Measurements from ENCODE around the gene ZNF578.
A peak's percentile ranks its signal among the peaks of the same experiment; 100 is the strongest.
"Not testable (repeated sequence)": the region's sequence is repeated elsewhere in the genome, so short reads cannot be mapped to it uniquely, and the experiment has no call there.

ZNF578 gene

DNA sequence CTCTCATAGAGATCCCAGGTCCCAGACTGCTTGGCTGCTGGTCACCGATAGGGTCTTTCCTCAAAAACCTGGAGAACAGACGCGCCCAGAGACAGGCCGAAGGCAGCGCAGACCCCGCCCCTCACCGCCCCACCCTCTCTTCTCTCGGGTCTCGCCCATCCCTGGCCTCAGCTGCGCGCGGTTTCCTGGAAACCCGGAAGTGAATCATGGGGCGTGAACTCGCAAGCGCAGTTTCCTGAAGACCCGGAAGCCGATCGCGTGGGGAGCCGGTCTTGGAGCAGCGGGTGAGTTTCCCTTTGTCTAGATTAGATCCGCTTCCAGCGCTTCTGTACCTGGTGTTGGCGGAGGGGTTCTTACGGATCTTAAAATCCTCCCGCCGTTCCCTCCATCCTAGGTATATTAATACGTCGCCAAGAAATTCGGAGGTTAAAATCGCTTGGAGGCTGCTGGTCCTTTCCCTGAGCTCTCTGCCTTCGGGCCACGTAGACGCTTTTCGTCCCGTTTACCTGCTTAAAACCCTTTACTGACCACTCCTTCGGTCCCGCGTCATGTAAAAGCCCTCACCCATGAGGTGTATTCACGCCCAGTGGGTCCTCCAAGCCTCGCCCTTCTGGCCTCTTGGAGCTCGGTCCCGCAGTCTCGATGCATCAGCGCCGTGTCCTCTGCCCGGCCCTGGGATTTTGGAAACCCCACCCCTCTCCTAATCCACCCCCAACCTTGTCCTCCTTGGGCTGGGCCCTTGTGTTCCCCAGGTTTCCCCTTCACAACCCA is at the start of gene ZNF578:
Gene ZNF578, plus strand, starts transcription at position 230 of the 771 bp plus-strand sequence. CDS start 48,293 bp downstream, outside the sequence.
- DNase-seq: peak; percentile 57

DNA sequence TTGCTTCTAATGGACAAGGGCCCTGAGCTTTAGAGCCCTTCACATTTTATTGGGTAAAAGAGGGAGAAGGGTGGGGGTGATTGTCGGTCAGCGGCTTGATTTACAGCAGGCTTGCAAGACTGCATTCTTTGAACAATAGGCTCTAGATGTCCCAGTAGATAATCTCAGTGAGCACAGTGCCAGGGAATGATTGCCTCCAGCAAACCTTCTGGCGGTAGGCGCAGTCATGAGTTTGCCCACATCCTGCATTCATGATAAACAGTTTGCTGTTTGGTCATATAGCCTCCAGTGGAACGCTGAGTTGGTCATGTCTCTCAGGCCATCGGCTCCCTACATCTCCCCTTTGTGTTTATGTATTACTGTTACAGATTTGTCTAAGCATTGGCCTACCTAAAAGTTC is 43.1 kb upstream of the ZNF578 start:
- DNase-seq: no peak

DNA sequence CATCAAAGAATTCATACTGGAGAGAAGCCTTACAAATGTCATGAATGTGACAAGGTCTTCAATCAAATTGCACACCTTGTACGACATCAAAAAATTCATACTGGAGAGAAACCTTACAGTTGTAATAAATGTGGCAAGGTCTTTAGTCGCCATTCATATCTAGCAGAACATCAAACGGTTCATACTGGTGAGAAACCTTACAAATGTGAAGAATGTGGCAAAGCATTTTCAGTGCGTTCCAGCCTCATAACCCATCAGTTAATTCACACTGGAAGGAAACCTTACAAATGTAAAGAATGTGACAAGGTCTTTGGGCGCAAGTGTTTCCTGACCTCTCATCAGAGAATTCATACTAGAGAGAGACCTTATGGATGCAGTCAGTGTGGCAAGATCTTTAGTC is 37.6 kb upstream of the ZNF578 start:
- no peak for DNase-seq

DNA sequence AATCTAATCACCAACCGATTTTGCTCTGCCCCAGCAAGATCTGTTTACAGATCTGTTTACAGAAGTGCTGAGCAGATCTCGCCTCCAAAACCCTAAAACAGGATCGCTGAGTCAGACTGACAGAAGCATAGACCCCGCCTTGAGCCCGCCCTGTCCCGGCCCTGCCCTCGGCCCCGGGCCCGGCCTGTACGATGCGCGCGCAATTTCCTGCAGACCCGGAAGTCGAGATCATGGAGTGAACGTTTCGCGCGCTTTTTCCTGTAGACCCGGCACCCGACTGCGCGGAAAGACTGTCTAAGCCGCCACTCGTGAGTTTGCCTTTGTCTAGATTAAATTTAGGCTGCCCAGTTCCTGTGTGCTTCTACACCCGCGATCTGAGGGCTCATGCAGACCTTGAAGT is 24.4 kb upstream of the ZNF578 start, which contains the start of gene ZNF534:
Gene ZNF534, plus strand, starts transcription at position 212 of the 400 bp plus-strand sequence. CDS start 2,327 bp downstream, outside the sequence.
- no peak for DNase-seq

DNA sequence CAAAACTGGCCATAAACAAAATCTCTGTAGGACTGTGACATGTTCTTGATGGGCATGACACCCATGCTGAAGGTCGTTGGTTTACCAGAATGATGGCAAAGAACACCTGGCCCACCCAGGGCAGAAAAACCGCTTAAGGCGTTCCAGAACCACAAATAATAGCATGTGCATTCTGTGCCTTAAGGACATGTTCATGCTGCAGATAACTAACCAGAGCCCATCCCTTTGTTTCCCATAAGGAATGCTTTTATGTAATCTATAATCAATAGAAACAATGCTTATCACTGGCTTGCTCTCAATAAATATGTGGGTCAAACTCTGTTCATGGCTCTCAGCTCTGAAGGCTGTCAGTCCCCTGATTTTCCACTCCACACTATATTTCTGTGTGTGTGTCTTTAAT is 11.2 kb upstream of the ZNF578 start:
- DNase-seq: no peak

DNA sequence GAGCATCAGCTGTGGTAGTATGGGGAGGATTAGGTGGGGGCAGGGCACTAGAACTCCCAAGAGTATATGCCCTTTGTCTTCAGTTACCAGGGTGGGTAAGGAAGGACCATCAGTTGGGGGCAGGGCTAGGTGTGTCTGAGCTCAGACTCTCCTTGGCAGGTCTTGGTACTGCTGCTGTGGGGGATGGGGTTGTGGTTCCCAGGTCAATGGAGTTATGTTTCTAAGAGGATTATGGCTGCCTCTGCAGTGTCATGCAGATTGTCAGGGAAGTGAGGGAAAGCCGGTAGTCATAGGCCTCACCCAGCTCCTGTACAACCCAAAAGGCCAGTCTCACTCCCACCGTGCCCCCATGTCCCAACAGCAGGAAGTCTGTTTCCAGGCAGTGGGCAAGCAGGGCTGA is 8.8 kb upstream of the ZNF578 start:
- no peak for DNase-seq

DNA sequence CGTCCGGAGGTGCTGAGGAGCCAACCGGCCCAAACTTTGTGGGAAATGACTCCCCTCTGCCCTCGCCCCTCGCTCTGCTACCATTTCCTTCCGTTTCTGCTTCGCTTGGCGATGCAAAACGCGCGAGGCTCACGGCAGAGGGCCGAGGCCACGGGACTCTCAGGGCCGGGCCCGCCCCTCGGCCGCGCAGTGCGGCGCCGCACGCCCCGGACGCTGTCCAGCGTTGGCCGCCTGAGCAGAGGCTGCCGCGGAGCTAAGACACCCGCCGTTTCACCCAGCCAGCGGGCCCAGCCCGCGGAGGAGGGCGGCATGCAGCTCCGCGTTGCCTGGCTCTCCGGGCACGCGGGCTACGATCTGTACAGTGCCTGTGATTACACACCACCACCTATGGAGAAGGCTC is 2.1 kb upstream of the ZNF578 start:
- DNase-seq: no peak

DNA sequence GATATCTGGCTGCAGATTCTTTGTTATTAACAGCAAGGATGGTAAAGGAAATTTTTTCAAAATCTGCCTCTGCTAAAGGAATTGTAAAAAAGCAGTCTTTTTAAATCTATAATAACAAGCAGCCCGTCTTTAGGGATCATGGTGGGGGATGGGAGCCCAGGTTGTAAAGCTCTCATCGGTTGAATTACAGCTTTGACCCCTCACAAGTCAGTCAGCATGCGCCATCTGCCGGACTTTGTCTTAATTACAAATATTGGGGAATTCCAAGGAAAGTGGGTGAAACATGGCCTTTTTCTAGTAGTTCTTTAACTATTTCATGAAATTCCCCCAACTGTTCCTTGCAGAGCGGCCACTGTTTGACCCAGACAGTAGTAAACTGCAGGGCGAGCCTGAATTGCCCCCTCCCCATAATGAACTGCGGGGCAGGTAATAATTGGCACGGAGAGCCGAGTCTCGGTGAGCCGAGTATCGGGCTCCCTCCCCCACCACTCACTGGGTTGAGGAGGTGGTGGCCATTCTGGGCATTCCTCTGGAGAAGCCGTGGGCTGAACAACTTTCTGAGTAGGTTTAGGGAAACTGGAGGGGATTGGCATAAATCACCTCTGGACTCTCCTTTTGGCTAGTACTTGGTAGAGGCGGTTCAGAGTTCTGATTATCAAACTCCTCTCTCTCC is 11.6 kb downstream of the ZNF578 start:
- DNase-seq: no peak

DNA sequence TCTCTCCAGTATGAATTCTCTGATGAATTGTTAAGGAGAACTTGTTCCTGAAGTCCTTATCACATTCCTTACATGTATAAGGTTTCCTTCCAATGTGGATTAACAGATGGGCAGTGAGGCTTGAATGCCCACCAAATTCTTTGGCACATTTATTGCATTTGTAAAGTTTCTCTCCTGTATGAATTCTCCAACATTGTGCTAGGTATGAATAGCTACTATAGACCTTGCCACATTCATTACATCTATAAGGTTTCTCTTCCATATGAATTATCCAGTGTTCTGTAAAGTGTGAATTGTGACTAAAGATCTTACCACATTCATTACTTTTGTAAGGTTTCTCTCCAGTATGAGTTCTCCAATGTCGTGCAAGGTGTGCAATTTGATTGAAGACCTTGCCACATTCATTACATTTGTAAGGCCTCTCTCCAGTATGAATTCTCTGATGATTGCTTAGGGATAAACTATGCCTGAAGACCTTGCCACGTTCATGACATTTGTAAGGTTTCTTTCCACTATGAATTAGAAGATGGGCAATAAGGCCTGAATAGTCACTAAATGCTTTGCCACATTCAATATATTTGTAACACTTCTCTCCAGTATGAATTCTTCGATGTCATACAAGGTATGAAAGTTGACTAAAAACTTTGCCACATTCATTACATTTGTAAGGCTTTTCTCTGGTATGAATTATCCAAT is 20.4 kb downstream of the ZNF578 start:
- no peak for DNase-seq

DNA sequence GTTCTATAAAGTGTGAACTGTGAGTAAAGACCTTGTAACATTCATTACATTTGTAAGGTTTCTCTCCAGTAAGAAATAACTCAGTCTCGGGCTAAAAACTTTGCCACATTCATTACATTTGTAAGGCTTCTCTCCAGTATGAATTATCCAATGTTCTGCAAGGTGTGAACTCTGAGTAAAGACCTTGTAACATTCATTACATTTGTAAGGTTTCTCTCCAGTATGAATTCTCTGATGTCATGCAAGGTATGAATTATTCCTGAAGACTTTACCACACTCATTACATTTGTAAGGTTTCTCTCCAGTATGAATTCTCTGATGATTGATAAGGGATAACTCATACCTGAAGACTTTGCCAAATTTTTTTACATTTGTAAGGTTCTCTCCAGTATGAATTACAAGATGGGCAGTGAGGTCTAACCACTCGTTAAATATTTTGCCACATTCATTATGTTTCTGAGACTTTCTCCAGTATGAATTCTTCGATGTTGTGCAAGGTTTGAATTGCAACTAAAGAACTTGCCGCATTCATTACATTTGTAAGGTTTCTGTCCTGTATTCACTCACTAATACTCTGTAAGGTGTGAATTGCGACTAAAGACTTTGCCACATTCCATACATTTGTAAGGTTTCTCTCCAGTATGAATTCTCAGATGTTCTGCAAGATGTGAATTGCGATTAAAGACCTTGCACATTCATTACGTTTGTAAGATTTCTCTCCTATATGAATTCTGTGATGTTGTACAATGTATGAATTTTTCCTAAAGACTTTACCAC is 21.2 kb downstream of the ZNF578 start:
- no peak for DNase-seq

DNA sequence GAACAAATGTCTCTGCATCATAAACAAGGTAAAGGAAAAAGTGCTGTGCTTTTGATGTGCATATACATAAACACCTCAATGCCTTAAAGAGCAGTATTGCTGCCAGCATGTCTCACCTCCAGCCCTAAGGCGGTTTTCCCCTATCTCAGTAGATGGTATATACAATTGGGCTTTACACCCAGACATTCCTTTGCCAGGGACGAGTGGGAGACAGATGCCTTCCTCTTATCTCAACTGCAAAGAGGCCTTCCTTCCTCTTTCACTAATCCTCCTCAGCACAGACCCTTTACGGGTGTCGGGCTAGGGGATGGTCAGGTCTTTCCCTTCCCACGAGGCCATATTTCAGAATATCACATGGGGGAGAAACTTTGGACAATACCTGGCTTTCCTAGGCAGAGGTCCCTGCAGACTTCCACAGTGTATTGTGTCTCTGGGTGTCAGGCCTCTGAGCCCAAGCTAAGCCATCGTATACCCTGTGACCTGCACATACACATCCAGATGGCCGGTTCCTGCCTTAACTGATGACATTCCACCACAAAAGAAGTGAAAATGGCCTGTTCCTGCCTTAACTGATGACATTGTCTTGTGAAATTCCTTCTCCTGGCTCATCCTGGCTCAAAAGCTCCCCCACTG is 30.9 kb downstream of the ZNF578 start:
- not testable (repeated sequence) for DNase-seq

DNA sequence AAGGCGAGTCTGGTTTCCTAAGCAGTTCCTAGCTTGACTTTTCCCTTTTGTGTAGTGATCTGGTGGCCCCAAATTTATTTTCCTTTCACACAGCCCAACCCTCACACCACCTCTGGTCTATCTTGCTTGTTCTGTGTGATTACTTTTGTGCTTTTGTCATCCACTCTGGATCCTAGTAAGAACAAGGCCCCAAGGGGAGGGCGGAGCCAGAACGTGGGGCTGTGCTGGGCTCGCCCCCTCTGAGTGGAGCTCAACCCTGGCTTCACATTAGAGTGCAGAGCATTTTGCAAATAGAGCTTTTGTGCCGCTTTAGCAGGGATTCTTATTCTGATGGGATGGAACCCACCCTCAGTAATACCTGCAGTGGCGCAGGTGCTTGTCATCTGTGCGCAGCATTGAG is 31.7 kb downstream of the ZNF578 start:
- DNase-seq: not testable (repeated sequence)

DNA sequence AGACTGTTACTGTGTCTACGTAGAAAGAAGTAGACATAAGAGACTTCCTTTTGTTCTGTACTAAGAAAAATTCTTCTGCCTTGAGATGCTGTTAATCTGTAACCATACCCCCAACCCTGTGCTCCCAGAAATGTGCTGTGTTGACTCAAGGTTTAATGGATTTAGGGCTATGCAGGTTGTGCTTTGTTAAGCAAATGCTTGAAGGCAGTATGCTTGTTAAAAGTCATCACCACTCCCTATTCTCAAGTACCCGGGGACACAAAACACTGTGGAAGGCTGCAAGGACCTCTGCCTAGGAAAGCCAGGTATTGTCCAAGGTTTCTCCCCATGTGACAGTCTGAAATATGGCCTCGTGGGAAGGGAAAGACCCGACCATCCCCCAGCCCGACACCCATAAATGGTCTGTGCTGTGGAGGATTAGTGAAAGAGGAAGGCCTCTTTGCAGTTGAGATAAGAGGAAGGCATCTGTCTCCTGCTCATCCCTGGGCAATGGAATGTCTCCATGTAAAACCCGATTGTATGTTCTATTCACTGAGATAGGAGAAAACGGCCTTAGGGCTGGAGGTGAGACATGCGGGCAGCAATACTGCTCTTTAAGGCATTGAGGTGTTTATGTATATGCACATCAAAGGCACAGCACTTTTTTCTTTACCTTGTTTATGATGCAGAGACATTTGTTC is 32.3 kb downstream of the ZNF578 start:
- DNase-seq: not testable (repeated sequence)

DNA sequence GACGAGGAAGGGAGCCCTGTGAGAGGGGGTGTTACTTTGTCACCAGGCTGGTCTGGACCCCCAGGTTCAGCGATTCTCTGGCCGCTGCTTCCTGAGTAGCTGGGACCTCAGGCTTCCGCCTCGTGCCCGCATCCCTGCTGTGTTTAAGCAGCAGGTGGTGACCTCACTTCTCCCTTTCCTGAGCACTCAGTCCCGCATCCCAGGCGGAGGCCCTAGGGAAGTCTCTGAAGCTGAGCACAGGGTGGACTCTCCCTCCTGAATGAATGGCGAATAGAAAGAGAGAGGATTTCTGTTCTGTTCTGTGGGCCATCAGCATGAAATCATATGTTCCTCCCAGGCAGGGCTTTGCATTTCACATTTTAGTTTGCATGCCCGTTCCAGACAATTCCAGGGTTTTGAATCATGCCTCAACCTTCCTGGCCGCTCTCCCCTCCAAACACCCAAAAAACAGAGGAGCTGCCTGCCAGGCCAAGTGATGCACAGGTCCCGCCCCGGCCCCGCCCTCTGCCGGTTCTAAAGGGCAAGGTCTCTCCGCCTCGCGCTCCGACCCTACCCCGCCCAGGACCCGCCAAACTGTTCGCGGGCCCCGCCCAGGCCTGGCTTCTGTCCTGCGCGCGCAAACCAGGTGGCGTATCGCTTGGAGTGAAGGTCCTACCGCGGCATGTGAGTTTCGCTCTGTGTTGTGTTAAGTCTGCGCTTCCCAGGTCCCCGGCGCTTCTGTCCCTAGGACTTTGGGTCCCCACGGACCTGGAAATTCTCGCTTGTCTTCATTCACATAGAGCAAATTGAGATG is 39.0 kb downstream of the ZNF578 start:
- DNase-seq: no peak

DNA sequence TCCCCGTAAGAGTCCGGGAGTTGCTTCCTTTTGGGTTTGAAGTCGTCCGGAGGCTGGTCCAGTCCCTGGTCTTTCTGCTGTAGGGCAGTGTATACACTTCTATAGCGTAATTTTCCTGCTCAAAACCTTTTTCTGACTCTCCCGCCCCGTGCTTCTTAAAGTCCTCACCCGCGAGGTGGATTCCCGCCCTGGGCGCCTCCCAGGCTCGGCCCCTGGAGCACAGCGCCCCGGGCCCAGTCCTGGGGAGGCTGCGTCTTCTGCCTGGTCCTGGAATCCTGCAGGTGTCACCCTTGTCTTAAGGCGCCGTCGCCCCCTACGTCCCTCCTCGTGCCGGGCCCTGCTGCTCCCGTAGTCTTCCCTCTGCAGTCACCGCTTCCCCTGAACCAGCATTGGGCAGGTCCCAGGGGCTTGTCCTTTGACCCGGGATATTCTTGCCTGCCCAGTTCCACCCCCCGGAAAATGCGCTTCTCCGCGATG is 39.7 kb downstream of the ZNF578 start:
- no peak for DNase-seq

DNA sequence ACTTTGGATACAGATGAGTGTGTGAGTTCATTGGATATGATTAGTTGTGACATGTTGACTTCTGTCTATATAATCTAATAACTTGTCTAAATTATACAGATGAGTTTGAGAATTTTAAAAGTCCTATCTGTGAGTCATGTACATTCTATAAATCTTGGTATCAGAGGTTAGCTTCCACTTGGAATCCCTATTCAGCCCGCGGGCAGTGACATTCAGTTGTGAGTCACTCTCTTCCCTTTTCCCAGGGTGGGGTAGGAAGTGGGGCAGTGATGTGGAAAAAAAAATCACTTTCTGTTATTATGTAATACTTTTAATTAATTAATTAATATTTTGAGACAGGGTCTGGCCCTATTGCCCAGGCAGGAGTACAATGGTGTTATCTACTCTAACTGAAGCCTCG is 41.2 kb downstream of the ZNF578 start:
- no peak for DNase-seq

DNA sequence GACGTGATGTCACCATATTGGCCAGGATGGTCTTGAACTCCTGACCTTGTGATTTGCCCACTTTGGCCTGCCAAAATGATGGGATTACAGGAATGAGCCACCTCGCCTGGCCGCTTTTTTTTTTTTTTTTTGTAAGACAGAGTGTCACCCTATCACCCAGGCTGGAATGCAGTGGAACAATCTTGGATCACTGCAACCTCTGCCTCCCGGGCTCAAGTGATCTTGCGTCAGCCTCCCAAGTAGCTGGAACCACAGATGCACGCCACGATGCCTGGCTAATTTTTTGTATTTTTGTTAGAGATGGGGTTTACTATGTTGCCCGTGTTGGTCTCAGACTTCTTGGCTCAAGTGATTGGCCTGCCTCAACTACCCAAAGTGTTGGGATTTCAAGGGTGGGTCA is 45.2 kb downstream of the ZNF578 start:
- no peak for DNase-seq

DNA sequence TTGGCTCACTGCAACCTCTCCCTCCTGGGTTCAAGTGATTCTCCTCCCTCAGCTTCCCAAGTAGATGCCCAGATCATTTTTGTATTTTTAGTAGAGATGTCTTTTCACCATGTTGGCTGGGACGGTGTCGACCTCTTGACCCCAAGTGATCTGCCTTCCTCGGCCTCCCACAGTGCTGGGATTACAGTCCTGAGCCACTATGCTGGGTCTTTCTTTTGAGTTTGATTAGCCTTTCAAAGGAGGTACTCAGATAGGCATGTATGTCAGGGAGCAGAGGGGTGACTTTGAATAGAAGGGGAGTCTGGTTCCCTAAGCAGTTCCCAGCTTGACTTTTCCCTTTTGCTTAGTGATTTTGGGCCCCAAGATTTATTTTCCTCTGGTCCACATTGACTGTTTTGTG is 47.1 kb downstream of the ZNF578 start:
- not testable (repeated sequence) for DNase-seq

DNA sequence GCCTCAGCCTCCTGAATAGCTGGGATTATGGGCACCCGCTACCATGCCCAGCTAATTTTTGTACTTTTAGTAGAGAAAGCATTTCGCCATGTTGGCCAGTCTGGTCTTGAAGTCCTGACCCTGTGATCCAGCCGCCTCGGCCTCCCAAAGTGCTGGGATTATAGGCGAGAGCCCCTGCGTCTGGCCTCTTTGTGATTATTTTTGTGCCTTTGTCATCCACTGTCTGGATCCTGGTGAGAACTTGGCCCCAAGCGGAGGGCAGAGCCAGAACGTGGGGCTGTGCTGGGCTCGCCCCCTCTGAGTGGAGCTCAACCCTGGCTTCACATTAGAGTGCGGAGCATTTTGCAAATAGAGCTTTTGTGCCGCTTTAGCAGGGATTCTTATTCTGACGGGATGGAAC is 47.6 kb downstream of the ZNF578 start:
- DNase-seq: not testable (repeated sequence)

DNA sequence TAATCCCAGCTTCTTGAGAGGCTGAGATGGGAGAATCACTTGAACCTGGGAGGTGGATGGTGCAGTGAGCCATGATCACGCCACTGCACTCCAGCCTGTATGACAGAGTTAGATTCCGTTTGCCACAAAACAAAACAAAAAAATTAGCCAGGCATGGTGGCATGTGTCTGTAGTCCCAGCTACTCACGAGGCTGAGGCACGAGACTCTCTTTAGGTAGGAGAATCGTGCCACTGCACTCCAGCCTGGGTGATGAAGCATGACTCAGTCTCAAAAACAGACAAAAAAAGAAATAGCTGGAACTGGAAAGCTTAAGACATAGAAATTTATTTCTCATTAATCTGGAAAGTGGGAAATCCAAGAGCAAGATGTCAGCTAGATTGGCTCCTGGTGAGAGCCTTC is 53.9 kb downstream of the ZNF578 start:
- DNase-seq: no peak

DNA sequence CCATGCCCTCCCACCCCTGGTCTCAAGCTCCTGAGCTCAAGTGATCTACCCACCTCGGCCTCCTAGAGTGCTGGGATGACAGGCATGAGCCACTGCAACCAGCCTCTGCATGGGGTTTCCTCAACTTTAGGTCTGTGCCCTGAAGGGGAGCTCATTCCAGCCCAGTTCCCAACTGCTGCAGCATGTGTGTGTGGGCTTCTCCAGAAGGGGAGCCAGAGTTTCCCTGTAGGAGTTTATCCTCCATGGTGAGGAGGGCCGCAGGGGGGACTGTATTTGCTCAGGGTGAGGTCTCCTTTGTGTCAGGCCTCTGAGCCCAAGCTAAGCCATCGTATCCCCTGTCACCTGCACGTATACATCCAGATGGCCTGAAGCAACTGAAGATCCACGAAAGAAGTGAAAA is 62.8 kb downstream of the ZNF578 start:
- DNase-seq: no peak

All from stimulated activated CD4-positive, alpha-beta T cell treated with anti-CD3 and anti-CD28 coated beads, Interleukin-12 subunit alpha, Interleukin-12 subunit beta, amount 100 ng/mL, for 4 hours (primary cell).